Cerebellar cortex (tissue), 1 donor: ENCODE measurements around the gene MAP2K7.
"Not testable (repeated sequence)": the region's sequence is repeated elsewhere in the genome, so short reads cannot be mapped to it uniquely, and the experiment has no call there.

Source experiments
- DNase-seq: peaks from one replicate; pipeline ENCODE4 v3.0.0-alpha.2; 2015; ENCODE audit warnings: low spot score

The MAP2K7 gene

GRCh38 chr19:7903244-7904073 is at the start of gene MAP2K7:
MAP2K7 (plus strand) TSS chr19:7903877; CDS start chr19:7903945, 68 bp downstream.
- peak; percentile 99 for DNase-seq

DNA sequence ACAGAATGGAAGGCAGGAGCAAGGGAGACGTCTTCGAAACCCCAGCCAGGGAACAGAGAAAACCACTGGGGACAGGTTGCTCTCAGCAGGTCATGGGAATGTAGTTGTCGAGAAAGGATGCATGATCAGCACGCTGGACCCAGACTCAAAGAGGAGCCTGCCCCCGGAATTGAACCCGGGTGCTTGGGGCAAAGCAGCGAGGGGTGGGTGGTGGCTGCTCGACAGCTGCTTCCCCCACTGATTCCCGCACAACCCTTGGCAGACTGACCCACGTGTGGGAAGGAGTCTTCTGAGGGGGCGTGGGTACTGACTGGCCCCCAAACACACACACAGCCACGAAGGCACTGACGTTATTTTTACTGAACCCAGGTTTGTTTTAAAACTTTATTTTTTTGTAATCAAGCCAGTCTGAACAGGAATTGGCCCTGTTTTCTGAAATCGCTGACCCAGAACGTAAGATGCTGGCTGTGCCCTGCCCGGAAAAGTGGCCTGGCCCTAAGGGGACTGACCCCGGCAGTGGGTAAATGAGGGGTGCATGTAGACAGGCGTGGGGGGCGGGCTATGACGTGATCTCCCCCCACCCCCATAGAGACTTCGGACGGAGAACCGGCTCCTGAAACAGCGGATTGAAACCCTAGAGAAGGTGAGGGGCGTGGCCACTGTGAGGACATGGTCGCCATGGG is 48.1 kb upstream of the MAP2K7 start:
- DNase-seq = no peak

DNA sequence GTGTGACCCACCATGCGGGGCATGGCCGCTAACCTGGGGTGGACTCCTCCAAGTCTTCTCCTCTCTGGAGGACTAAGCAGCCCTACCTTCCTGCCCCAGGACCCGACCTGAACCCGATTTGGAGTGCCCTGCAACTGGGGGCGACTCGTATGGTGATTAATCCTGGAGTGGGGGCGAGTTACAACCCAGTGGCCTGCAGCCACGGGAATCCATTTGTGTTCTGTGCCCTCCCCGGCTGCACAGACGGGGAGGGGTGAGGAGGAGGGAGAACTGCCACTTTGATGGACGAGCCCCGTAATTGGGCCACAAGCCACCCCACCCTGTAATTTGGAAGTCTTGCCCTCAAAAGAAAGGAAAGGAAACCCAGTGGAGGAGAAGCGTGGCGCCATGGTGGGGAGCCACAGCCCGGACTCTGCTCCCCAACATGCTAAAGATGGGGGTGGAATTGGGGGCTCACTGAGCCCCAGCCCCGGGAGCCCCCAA is 47.5 kb upstream of the MAP2K7 start:
- no peak for DNase-seq

DNA sequence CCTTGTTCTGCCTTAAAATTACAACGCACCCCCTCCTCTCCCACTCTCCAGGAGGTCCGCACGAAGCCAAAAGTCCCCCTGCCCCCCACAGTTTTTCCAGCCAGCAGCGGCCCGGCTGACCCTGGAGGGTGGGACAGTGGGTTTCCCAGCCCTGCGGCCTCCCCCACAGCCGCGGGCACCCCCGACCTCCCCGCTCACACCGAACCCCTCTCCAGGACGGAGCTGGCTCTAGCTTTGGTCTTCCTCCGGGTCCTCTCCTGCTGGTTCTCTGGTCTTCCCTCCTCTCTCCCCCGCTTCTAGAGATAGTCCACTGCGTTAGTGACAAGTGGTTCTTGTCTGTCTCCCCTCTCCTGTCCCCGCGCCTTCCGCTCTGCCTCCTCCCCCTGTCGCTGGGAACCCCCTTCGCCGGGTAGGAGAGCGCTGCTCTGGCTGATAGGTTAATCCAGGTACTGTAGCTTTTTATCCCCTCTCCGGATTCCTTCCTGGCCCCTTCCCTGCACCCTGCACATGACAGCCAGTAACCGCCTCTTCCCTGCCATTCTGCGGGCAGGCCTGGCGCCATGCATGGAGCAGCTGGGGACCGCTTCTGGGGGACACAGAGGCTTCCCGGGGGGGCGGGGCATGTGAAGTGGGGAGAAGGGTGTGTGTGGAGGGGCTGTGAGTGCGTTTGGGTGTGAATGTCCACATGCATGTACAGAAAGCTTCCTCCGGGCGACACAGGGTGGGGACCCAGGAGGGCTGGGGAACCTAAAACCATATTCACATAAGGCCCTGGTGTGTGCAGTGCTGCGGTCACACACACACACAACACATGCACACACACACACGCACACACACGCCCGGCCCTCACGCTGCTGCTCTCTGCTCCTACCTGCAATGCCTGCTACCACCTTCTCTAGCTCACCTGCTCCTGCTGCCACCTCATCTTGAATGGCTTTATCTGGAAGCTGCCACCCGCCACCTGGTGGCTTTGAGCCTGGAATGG is 46.7 kb upstream of the MAP2K7 start:
- no peak for DNase-seq

- DNase-seq = no peak
These were observed 46.0 kb upstream of the MAP2K7 start for GRCh38 chr19:7857727-7858108.

DNA sequence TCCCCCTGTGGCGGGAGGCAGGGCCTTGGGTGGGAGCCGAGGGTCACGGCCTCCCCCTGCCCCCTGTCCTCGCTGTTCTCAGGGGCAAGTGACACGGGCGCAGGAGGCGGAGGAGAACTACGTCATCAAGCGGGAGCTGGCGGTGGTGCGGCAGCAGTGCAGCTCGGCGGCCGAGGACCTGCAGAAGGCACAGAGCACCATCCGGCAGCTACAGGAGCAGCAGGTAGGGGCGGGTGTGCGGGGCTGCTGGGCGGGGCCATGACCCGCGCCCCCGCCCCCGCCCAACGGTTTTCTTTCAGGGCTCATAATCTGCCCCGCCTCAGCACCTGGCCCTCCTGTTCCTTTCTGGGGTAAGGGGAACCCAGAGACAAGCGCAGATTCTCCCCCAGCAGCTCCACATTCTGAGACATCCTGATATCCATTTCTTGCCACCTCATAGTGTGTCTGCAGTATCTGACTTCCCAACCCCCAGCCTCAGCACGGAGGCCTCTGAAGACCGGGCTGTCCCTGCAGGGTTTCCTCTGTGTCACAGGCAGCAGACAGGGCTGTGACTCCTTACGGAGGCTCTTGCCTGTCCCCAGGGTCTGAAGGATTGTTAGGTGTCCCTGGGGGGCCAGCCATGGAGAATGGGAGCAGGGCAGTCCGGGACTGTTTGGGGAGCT is 45.4 kb upstream of the MAP2K7 start:
- peak; percentile 63 for DNase-seq

- not testable (repeated sequence) for DNase-seq
These were observed 44.6 kb upstream of the MAP2K7 start for GRCh38 chr19:7859087-7859486.

GRCh38 chr19:7859831-7860713 is 43.6 kb upstream of the MAP2K7 start:
- no peak for DNase-seq

DNA sequence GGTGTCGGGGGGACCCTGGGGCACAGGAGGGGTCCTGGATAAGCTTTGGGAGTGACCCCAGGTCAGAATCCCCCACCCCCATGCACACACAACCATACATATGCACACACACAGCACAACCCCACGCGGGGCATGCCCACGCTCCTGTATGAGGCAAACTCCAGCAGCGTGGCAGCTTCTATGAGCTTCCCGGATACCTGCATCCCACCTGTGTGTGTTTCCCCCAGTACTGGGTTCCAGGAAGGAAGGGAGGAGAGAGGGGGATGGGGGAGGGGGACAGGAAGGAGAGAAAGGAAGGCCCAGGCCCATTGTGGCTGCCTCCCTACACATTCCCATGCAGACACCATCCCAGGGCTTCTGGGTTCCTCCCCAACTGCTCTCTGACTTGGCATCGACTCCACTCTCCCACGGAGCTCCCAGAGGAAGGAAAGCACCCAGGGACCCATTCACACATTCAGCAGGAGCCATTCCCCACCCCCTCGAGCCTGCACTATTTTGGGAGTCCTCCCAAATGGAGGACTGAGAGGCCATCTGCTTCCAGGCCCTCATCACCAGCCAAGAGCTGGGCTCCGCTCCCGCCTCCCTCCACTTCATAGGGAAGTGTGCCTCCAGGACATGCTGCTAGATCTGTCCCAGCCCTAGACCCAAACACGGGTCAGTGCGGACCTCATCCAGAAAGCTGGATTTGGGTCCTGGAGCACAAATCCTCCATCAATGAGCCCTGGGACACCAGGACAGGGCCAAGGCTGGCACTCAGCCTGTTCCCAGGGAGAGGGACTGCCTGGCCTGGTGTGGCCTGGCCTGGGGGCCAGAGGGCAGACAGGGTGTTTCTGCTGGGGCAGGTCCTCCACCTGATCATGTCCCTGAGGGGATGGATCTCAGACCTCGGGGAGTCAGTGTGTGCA is 42.7 kb upstream of the MAP2K7 start:
- DNase-seq = peak; percentile 94

- DNase-seq = no peak
These were observed 41.9 kb upstream of the MAP2K7 start for GRCh38 chr19:7861619-7862412.

- DNase-seq = peak; percentile 85
These were observed 41.2 kb upstream of the MAP2K7 start for GRCh38 chr19:7862413-7862951.

GRCh38 chr19:7863157-7863970 is 40.3 kb upstream of the MAP2K7 start:
- DNase-seq = no peak

DNA sequence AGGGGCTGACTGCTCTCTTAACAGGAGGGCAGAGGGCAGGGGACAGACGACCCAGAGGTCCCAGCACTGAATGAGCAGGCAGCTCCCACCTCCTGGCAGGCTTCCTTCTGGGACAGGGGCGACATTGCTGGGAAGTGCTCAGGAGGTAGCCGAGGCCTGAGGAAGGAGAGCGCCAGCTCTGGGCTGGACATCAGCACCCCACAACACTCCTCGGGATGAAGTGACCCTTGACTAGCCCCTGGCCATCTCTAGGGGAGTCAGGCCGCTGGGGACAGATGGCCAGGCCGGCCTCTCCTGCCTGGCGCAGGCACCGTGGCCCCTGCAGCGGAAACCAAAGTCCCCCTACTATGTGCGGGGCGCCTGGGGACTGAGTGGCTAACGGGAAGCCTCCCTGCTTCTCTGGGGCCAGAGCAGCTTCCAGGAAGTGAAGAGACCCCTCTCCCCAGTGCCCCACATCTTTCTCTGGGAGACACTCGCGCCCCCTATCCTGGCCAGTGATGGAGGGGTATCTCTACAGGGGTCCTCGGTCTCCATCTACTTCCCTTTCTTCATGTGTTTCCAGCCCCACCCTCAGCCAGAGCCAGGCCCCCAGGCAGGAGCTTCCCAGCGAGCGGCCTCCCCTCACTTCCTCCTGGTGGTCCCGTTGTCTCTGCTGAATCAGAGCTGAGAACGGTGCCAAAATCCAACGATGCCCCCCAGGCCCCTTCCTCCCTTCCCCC is 39.5 kb upstream of the MAP2K7 start:
- no peak for DNase-seq

DNA sequence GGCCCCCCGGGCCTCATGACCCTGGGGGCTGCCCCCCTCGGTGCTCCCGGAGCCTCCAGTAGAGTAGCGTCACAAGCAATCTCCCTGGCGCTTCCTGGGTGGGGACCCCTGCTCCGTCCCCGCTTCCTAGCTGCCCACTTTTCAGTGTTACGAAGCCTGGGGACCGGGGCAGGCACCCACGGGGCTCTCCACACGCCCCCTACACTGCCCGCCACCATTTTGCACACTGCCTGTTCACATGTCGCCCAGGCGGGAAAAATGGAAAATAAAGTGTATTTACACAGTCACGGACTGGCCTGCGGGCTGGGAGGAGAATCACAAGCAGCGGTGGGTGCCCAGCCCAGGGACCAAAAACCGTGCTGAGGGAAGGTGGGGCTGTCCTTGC is 39.0 kb upstream of the MAP2K7 start:
- no peak for DNase-seq

- DNase-seq = no peak
These were observed 38.3 kb upstream of the MAP2K7 start for GRCh38 chr19:7865262-7865911.

DNA sequence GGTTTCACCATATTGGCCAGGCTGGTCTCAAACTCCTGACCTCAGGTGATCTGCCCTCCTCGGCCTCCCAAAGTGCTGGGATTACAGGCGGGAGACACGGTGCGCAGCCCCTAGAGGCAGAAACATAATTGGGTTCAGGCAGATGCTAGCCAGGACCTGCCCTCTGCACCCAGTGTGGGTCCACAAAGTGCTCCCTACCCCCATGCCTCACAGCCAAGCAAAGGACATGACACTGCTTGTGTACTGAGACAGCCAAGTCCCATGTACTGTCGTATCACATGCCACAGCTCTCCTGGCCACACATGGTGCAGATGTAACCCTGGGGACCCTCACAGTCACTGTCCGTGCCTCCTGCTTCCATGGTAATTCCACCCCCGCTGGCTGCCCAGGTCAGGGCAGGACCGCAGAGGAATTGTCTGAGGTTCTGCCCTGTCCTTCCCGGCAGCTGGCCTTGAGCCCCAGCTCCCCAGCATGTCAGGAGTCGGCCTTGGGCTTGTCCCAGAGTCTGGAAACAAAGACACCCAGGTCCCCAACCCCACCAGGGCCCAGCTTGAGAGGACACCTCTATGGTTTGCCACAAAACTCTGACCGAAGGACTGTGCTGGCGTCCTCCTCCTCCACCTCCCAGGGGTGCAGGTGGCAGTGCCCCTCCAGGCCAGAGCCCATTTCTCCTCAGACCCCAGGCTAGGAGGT is 37.1 kb upstream of the MAP2K7 start:
- no peak for DNase-seq
